HG03575 (cell line): ENCODE data around the gene MCM10.
"Not testable (repeated sequence)": the region's sequence is repeated elsewhere in the genome, so short reads cannot be mapped to it uniquely, and the experiment has no call there.

Experiments
- ATAC-seq: cut with Tn5 transposase; IDR thresholded peaks from one replicate; pipeline ENCODE4 v1.9.1; 2021; ENCODE audit not compliant: unreplicated experiment, insufficient number of reproducible peaks, low FRiP score; ENCODE audit errors: extremely low read depth

The MCM10 gene

GRCh38 chr10:13206546-13207443, 45.4 kb downstream of the MCM10 start:
- no peak for ATAC-seq

- no peak for ATAC-seq
Observed at GRCh38 chr10:13213163-13213562, 51.8 kb downstream of the MCM10 start.

- no peak for ATAC-seq
Observed at GRCh38 chr10:13218878-13219277, 57.5 kb downstream of the MCM10 start.

GRCh38 chr10:13219685-13220670, 58.6 kb downstream of the MCM10 start:
- no peak for ATAC-seq

GRCh38 chr10:13221572-13221971, 60.2 kb downstream of the MCM10 start:
- ATAC-seq, result no peak

- ATAC-seq, result no peak
Observed at GRCh38 chr10:13222151-13222550, 60.8 kb downstream of the MCM10 start.

- no peak for ATAC-seq
Observed at GRCh38 chr10:13222566-13222965, 61.2 kb downstream of the MCM10 start.

- ATAC-seq, result no peak
Observed at GRCh38 chr10:13223241-13223640, 61.9 kb downstream of the MCM10 start.

- no peak for ATAC-seq
Observed at GRCh38 chr10:13224210-13224995, 63.0 kb downstream of the MCM10 start.

- no peak for ATAC-seq
Observed at GRCh38 chr10:13225601-13226000, 64.2 kb downstream of the MCM10 start.

- no peak for ATAC-seq
Observed at GRCh38 chr10:13227031-13227430, 65.7 kb downstream of the MCM10 start.

GRCh38 chr10:13231190-13231589, 69.8 kb downstream of the MCM10 start:
- no peak for ATAC-seq

GRCh38 chr10:13231808-13232207, 70.5 kb downstream of the MCM10 start:
- ATAC-seq, result no peak

- ATAC-seq, result no peak
Observed at GRCh38 chr10:13233358-13233757, 72.0 kb downstream of the MCM10 start.

- no peak for ATAC-seq
Observed at GRCh38 chr10:13234172-13234571, 72.8 kb downstream of the MCM10 start, which contains the start of gene UCMA. Gene UCMA (minus strand): TSS chr10:13234374. CDS start chr10:13234258, 116 bp downstream.

GRCh38 chr10:13234736-13235135, 73.4 kb downstream of the MCM10 start:
- not testable (repeated sequence) for ATAC-seq

GRCh38 chr10:13236638-13237037, 75.3 kb downstream of the MCM10 start:
- no peak for ATAC-seq

GRCh38 chr10:13238271-13239077, 77.1 kb downstream of the MCM10 start:
- ATAC-seq, result no peak
